HG03039 (cell line): ENCODE data around the gene CLHC1.

Experiments used
- ATAC-seq: cut with Tn5 transposase; IDR thresholded peaks from one replicate; pipeline ENCODE4 v1.9.1; 2021; ENCODE audit warnings: mild to moderate bottlenecking, moderate library complexity; ENCODE audit not compliant: unreplicated experiment

CLHC1 gene

DNA sequence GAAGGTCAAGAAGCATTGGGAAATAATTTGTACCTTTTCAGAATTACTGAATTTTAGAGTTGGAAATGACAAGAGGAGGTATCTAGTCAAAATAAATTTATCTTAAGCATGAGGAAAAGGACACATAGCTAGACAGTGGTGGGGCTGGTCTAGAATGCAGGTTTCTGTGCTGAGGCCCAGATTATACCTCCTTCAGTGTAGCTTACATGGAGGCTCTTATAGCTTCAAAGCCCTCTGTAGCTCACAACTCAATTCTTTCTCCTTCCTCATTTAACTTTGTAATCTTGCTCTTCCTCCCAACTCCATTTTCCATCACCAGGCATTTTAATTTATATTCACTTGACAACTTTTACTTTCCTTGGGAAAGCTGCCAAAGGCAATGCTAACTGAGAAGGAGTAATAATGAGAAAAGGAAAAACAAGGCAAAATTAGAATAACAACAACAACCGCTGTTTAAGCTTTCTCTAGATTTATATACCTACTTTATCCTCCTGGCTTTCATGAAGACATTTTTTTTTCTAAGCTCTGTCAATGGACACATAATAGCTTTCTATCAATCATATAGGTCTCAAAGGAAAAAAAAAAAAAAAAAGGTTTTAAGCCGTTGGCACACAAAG is 58.5 kb downstream of the CLHC1 start:
- no peak for ATAC-seq

DNA sequence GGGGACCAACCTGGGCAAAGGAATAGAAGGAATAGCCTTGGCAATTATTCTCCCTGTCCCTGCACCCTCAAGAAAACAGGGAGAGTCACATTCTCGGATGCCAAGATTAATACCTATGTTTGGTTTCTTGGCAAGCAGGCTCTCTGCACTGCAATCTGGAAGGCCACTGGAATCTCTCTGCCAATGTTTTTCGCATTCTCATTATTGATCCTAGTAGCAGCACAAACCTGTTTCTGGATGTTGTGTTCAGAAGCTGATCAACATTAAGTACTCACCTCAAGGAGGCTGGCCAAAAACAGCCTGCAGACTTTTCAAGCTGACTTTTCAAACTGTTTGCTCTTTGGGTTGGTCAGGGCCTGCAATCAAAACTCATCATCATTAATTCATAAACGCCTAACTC is 62.2 kb downstream of the CLHC1 start:
- ATAC-seq = no peak

DNA sequence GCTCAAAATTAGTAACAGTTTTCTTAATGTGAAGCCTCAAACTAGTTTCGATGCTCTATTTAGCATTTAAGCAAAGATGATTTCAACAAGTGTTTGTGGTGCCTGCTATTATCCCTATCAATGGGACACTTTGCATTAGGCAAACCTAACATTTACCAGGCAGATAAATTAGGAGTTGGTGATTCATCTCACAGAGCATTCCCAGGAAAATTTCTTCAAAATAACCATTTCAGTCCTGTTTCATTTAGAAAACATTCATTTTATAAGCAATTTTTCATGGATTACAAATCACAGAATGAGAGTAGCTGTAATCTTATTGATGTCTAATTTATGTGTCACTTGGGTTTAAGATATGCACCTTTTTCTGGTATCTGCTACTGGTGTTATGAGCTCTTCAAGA is 62.7 kb downstream of the CLHC1 start:
- no peak for ATAC-seq

DNA sequence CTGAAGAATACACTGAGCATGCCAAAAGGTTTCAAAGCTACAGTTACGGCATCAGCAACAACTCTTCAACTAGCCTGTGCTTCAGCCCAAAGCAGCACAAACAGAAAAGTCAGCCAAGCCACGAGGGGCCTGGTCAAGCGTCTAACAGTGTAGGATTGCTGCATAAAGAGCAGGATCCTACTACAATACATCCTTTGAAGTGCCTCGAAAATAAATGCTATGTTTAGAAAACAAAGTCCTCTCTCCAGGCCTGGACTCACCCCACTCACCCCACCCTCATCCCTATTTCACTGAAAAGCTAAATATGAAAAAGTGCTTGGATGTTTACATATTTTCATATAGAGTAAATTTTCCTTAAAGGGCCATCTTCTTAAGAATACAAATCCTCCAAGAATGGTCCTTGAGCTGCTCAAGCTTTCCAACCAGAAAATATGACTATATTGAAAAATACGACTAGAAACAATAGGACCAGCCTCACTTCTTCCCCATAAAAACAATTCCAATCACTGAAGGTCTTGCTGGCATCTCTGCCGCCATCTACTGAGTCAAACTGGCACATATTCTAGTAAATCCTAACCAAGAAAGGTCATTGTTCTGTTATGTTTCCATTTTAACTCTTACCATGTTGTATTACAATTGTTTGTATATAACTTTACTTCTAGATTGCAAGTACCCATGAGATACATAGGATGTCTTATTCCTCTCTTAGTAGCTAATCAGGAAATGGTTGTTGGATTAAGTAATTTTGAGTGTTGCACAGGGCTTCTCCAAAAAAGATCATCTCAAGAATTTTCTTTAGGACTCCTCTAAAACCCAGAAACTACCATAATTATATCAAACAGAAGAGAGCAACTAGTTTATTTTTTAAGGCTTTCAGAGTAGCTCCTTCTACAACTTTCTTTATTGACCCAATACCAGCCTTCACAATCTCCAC is 63.6 kb downstream of the CLHC1 start:
- no peak for ATAC-seq

DNA sequence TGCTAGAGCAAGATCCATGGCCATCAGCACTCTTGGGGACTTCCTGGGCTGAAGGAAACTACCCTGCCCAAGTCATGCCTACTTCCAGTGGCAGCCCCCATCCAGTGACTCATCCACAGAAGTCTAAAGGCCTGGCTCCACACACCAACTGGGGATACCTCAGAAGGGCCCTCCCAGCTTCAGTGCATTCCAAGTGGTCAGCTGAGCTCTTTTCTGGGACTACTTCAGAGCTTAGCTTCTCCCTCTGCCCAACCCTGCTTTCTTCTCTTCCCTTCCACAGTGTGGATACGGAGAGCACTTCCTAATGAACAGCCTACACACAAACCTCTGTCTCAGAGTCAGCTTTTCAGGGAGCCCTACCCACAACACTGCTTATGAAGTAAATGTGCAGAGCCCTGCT is 66.5 kb downstream of the CLHC1 start:
- ATAC-seq = no peak

DNA sequence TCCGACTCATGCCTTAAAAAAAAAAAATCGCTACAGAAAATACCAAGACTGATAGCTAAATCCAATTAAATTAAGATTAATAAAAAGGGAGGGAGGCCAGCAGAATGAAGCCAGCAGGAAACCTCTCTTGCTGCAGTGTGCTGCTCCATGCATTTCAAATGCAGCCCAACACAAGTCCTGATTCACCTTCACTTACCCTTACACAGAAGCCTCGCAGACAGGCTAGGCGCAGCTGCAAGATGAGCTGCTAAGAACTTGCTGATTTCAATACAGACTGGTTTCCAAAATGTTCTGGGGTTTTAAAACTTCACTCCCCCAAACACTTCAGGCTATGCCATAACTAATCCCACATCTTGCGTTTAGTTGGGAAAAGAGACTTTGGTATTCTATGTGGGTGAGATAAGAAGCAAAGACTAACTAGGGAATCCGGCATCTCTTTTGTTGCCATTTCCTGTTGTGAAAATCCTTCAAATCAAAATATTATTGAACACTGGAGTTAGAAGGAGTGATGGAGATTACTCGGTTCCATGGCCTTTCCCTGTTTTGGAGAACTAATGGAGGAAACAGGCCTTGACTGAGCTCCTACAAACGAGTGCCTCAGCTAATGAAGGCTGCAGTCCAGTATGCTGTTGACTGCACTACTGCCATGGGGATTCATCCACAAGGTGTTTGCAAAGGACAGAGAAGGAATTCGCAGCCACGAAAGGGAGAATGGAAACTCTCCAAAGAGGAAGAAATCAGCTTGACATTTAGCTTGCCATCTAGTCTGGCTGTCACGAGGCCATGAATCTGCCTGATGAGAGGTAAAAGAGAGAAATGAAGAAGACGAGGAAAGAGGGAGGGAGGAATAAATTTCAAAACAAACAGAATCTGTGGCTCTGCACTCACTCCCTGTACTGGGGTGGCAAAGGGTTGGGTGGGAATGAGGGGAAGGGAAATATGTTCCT is 67.3 kb downstream of the CLHC1 start:
- ATAC-seq = no peak

DNA sequence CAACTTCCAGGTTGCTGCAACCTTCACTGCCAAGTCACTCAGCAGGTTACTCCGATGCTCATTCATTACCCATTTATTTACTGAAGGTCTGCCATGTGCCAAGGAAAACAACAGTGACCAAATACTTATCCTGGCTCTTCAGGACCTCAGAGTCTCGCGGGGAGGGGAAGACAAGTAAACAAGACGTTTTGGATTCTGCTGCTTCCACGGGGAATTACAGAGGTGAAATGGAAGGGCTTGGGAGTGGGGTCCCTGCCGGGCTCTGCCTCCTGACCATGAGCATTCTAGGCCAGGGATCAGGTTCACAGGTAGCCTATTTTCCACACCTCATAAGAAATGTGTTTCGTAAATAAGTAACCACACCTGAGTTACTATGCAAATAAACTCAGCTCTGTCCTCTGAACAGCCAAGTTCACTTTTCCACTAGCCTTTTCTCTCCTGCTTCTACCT is 68.1 kb downstream of the CLHC1 start:
- ATAC-seq = no peak

DNA sequence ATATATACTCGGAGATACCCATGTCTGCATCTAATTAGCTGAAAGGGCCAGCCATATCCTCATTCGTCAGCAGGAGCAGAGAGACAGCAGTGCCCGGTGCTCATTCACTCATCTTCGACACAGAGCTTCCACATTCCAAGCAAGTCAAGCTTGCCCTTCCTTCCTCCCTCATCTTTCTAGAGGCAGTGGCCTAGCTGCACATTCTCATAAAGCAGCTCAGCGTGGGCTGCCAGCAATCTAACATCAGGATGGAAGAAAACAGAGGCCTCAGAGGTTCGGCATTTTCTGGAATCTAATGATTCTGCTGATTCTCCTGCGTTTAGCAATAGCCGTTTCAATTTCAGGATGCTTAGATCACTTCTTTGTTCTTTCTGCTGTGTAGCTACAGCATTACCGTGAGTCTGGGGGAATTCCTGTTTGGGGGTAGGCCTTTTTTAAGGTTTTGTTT is 68.8 kb downstream of the CLHC1 start:
- ATAC-seq = no peak

DNA sequence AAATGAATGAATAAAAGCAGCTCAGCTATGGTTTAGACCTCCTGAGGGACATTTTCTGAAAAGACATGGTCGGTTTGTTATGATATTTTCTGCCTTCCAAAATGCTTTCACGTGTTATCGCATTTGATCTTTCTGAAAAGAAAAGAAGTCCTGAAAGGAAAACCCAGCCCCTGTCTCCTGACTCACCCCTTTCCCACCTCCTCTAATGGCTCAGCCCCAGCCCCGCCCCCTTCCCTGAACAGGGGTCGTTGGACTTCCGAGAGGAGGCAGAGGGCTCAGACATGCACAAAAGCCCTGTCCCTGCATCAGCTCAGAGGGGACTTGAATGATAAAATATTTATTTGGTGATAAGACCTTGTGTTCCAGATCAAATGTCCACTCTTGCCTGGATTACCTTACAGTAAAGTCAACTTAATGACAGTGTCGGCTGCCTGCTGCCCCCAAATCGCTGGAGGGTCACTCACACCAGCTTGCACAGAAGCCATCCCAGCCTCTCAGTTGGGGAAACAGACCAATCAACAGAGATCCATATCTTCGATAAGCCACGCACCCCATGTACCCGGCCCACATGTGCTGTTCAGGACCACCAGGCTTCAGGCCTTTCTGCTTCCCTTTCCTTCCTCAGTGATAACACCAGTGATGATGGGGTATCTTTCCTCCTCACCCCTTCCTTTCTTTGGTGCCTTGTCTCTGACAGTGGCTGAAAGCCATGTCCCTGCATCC is 69.6 kb downstream of the CLHC1 start:
- no peak for ATAC-seq

DNA sequence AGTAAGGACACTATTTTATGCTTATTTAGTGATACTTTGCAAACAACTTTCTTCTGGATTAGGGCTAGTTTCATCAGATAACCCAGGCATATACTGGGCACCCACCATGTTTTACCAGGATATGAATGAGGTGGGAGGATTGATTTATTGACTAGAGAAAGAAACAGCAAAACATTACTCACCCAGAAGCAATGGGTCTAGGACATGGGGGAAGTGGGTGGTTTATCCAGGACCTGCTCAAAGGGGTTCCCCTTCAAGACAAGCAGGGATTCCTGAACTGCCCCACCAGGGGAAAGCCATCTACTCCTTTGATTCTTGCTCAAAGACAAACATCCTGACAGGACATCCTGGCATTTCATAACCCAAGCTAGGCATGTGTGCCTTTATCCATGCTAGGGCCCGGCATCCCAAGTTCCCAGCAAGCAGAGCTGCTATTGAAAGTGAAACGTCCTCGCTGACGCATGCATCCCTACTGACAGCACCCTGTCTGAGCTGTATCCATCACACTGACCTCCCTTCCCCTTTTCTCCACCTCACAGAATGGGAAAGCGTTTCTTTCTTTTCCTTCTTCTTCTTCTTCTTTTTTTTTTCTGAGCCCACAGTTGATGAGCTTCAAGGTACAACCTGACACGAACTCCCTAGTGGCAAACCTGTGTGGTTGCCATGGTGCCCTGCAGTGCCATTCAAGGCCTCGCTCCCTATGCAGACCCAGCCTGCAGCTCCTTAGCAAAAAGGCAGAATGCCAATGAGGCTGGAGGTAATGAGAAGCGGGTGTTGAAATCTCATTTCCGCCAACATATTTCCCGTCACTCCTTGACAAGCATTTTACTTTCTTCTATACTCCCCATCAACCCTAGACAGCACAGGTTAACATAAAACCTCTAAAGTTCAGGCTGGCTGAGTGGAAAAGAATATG is 70.5 kb downstream of the CLHC1 start:
- no peak for ATAC-seq

DNA sequence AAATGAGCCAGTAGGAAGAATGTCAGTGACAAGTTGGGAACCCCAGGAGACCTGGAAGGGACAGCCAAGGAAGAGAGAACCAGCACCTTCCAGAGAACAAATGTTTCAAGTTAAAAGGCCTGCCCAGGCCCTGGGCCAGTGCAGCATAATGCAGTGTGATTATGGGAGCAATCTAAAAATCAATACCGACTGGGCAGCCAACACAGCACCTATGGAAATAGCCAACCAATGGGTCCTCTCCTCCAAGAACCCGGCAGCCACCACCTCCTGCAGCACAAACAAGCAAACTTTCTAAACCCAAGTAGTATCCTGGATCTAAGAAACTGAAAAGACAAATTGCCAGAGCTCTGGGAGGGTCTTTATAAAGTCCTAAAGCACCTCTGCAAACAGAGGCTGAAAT is 71.7 kb downstream of the CLHC1 start:
- no peak for ATAC-seq

DNA sequence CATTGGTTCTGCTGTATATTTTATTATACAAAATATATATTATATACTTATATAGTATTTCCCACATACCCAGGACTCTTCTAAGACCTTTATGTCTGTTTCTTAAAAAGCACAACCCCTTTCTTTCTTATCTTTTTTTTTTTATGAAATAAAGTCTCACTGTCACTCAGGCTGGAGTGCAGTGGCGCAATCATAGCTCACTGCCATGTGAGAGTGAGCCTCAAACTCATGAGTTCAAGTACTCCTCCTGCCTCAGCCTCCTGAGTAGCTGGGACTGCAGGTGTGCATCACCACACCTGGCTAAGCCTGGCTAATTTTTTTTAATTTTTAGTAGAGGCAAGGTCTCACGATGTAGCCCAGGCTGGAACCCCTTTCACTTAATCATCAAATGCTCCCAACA is 72.3 kb downstream of the CLHC1 start:
- ATAC-seq = no peak

DNA sequence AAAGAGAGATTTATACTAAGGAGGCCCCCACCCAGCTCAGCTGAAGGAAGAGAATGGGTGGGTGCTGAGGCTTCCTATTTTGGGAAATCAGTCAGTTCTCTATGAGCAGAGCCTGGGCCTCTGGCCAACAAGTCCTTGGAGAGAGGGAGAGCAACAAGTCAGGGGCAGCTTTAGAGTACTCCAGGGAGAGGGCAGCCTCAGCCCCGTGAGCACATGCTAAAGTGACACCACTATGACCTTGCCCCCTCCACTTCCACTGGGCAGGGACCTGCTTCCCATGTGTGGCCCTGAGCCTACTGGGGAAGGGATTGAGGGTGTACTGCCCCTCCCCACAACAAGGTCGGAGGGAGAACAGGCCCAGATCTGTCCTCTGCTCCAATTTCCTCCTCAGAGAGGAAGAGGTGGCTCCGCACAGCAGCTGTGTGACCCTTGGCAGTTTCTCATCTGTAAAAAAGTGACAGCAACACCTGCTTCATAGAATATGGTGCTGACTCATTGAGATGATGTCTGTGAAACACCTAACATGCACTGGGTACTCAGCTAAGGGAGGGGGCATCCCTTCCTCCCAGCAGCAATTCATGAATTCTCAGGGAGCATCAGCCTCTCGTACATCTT is 72.9 kb downstream of the CLHC1 start:
- ATAC-seq = no peak

DNA sequence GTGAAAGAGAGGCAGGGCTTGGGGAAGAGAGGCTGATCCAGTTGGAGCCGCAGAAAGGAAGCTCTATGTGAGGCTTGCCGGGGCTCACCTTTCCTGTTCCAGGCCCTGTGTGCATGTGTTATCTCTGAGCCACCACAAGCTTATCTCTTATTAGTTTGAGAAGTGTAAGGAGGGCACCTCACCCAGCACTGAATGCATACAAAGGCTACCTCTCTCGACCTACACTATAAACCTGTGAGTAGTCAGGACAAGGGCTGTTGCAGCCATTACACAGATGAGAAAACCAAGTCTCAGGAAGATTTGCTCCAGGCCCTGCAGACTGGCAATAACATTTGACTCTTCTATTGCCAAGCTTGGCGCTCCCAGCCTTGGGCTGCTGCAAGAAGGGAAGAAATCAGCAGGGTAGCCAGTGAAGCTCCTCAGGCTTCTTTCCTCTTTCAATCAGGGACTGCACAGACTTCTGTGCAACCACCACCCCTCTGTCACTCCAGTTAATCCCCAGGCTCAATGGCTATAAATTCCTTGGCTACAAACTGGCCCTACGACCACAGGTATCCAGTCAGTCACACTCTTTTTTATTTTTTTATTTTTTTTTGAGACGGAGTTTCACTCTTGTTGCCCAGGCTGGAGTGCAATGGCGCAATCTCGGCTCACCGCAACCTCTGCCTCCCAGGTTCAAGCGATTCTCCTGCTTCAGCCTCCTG is 73.8 kb downstream of the CLHC1 start:
- no peak for ATAC-seq

DNA sequence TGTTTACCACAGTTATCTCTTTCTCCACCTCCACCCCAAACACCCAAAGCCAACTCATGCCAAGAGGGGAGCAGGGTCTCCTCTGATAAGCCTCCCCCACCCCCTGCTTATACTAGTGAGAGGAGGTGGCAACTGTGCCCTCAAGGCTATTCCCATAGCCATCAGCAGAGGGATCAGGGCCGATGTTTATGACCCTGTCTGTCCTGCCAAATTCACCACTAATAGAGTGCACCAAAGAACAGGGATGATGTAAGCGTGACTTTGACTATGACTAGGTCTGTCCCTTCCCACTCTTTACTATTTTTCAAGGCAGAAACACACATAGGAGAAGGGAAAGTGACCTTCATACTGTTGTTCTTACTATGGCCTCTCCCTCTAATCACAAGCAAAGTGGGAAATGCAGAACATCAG is 74.6 kb downstream of the CLHC1 start:
- no peak for ATAC-seq

DNA sequence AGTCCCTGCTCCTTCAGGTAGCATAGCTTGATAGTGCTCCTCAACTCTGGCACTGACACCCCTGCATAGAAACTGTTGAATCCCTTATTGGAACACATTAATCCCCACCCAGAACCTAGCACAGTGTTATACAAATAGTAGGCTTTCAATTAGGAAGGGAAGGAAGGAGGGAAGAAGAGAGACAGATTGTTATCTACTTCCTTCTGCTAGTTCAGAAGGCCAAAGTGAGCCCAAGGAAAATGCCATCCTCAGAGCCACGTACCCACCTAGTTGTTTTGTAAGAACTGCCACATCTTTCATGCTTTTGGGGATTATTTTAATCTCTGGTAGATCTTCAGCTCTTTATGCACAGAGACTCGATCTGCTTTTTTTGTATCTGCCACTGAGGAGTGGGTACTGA is 75.1 kb downstream of the CLHC1 start:
- no peak for ATAC-seq

DNA sequence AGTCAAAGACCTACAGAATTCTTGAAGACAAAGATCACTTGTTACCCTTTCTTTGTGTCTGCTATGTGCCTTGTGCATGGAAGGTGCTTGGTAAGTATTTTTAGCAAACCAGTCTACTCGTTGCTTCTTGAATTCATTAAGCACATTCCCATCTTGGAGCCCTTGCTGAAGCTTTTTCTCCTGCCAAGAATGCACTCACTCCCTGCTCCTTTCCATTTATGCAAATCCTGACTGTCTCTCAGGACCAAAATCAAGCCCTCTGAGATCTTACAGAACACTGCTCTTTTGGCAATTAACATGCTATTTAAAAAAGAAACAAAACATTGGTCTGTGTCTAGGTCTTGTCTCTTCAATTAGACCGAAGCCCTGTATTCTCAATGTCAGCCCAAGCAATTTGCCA is 75.8 kb downstream of the CLHC1 start:
- ATAC-seq = no peak

DNA sequence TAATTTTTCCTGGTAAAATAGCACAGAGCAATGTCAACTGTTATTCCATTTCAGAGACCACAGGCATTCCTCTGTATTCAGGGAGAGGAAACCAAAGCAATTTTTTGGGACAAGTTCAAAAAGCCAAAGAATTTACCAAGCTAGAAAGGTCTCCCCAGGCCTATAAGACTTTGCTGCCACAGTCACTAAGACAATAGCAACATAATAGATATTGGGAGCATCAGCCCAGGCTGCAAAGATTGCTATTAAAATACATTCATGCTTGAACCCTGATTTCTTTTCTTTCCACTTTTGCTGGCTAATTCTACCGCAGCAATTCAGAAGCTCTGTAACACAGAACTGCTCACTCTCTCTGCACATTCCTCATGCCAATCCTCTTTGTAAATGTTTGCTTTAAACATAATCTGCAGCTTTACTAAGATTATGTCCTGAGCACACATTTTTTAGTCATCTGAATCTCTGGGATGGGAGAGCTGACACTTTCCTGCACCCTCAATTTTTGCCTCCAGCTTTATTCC is 76.3 kb downstream of the CLHC1 start:
- ATAC-seq = no peak
